ENCODE measurements around the gene SPNS1. TPM values are rescaled to one million over a fixed set of nuclear protein-coding genes. Genes with fewer than 3 reads are reported as not detected.

Gene SPNS1
- total and polyA plus RNA-seq, 2 of the 8 experiments (the other 6 are each of a cell fraction or from before 2014, with no cell fraction given), result 48.8 to 66.9 TPM

- TF ChIP-seq CHD7 (IDR thresholded peaks at IDR 0.05; ENCODE audit: insufficient replicate concordance, low read length), result no peak
- TF ChIP-seq BRCA1 (IDR thresholded peaks at IDR 0.05; ENCODE audit: low read depth, low read length), result no peak
- TF ChIP-seq POLR2A (IDR thresholded peaks at IDR 0.05; ENCODE audit: control extremely low read depth in 1 of 2, low read depth in 2 of 2, low read length in 2 of 2), result no peak
- no peak for TF ChIP-seq RNF2 (IDR thresholded peaks at IDR 0.05; ENCODE audit: borderline replicate concordance, low read depth, low read length, missing control alignments, poor library complexity, severe bottlenecking)
- no peak for TF ChIP-seq RAD21 (IDR thresholded peaks at IDR 0.05 in 1 of 2, conservative IDR thresholded peaks at IDR 0.05 in 1 of 2; ENCODE audit: low read depth in 2 of 2, low read length in 2 of 2)
- no peak for TF ChIP-seq CTBP2 (IDR thresholded peaks at IDR 0.05; ENCODE audit: borderline replicate concordance, insufficient read depth, insufficient read length, low read length)
- TF ChIP-seq BACH1 (IDR thresholded peaks at IDR 0.05; ENCODE audit: low read length), result no peak
- no peak for TF ChIP-seq RFX5 (IDR thresholded peaks at IDR 0.05; ENCODE audit: borderline replicate concordance, low read depth, low read length)
- TF ChIP-seq TBP (IDR thresholded peaks at IDR 0.05; ENCODE audit: low read depth, low read length), result no peak
- no peak for TF ChIP-seq CHD1 (IDR thresholded peaks at IDR 0.05; ENCODE audit: low read depth, low read length)
- no peak for TF ChIP-seq TCF12 (IDR thresholded peaks at IDR 0.05; ENCODE audit: low read depth, low read length)
These were observed 27.9 kb upstream of the SPNS1 start (continued) for GRCh38 chr16:28946681-28947080.

Data from H1 (cell line).